Glutamatergic neuron (in vitro differentiated cells): ENCODE results near the gene MBLAC1. TPM values are rescaled to one million over a fixed set of nuclear protein-coding genes. Genes with fewer than 3 reads are reported as not detected.
A peak's percentile ranks its signal among the peaks of the same experiment; 100 is the strongest.

Source experiments
- DNase-seq: peaks from one replicate; pipeline ENCODE4 v3.0.0; 2022
- H3K27ac Mint-ChIP-seq: one replicate; pipeline ENCODE4 v1.8.0; 2020; ENCODE audit warnings: mild to moderate bottlenecking, mixed read lengths, inconsistent platforms; ENCODE audit not compliant: unreplicated experiment
- H3K27me3 Mint-ChIP-seq: one replicate; pipeline ENCODE4 v1.8.0; 2020; ENCODE audit warnings: mild to moderate bottlenecking, moderate library complexity, mixed read lengths, inconsistent platforms; ENCODE audit not compliant: unreplicated experiment
- H3K36me3 Mint-ChIP-seq: one replicate; pipeline ENCODE4 v1.8.0; 2020; ENCODE audit warnings: mild to moderate bottlenecking, mixed read lengths, inconsistent platforms; ENCODE audit not compliant: unreplicated experiment
- H3K4me1 Mint-ChIP-seq: one replicate; pipeline ENCODE4 v1.8.0; 2020; ENCODE audit warnings: mild to moderate bottlenecking, low read depth, mixed read lengths, inconsistent platforms; ENCODE audit not compliant: unreplicated experiment
- H3K4me3 Mint-ChIP-seq: one replicate; pipeline ENCODE4 v1.8.0; 2020; ENCODE audit warnings: mild to moderate bottlenecking, mixed read lengths, inconsistent platforms; ENCODE audit not compliant: unreplicated experiment
- H3K9me3 Mint-ChIP-seq: one replicate; pipeline ENCODE4 v1.8.0; 2020; ENCODE audit warnings: mild to moderate bottlenecking, moderate library complexity, mixed read lengths, inconsistent platforms; ENCODE audit not compliant: unreplicated experiment
- total RNA-seq: library from RNA; stranded (reverse); fragmentation: NEBNext Ultra II Directional; extraction: Animal tissue kit (Norgen Biotek cat#: 25700); gene quantifications from one replicate; pipeline ENCODE4 v1.2.1, GENCODE V29; 2021; ENCODE audit not compliant: unreplicated experiment
- TF ChIP-seq, protein P1 (sequence below): fragments of 200-600 bp; sonication (generic); IDR thresholded peaks from one replicate; pipeline ENCODE4 v1.5.0; 2021; ENCODE audit not compliant: partially characterized antibody, unreplicated experiment

MBLAC1 gene
- total RNA-seq, 1 donor from 2014 or later = 3.3 TPM

DNA sequence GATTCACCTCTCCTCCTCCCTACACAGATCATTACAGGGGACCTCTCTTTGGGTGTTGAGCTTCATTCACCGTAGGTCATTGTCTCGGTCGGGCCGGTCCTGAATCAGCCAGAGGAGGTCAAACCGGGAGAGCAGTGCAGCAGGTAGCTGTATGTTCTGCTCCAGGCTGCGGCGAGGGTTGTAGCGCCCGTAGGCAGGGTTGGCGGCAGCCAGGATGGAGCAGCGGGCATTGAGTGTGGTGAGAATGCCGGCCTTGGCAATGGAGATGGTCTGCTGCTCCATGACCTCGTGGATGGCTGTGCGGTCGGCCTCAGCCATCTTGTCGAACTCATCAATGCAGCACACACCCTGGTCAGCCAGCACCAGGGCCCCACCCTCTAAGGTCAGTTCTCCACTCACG lies 31.1 kb upstream of the MBLAC1 start:
- Mint-ChIP-seq H3K36me3 (peaks cover 23% of the 10 kb centered on the region), H3K4me3 (peak overlapping the region; percentile 49), H3K9me3 (peaks cover 20% of the 10 kb centered on the region), H3K4me1 (peaks cover 43% of the 10 kb centered on the region), H3K27me3 (peaks cover 20% of the 10 kb centered on the region), H3K27ac (no peak overlapping the region)
- no peak for DNase-seq
- TF ChIP-seq, protein P1, sequence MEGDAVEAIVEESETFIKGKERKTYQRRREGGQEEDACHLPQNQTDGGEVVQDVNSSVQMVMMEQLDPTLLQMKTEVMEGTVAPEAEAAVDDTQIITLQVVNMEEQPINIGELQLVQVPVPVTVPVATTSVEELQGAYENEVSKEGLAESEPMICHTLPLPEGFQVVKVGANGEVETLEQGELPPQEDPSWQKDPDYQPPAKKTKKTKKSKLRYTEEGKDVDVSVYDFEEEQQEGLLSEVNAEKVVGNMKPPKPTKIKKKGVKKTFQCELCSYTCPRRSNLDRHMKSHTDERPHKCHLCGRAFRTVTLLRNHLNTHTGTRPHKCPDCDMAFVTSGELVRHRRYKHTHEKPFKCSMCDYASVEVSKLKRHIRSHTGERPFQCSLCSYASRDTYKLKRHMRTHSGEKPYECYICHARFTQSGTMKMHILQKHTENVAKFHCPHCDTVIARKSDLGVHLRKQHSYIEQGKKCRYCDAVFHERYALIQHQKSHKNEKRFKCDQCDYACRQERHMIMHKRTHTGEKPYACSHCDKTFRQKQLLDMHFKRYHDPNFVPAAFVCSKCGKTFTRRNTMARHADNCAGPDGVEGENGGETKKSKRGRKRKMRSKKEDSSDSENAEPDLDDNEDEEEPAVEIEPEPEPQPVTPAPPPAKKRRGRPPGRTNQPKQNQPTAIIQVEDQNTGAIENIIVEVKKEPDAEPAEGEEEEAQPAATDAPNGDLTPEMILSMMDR = no peak

DNA sequence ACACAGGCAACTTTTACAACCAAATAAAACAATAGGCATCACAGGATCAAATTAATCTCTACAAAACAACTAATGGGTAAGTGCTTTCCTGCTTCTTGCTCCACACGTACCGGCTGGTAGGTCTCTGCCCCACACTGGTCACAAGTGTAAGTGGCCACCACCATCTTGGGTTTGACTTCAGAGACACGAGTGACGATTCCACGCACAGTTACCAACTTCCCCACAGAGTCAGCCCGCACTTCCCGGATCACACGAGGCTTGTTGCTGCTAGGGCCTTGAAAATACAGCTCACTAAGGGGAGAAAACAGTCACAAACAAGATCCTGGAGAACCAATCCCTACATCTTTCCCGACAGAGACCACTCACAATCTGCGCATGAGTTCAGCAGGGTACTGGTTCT lies 27.9 kb upstream of the MBLAC1 start:
- Mint-ChIP-seq H3K27ac (peak overlapping the region; percentile 98), H3K4me1 (peaks cover 32% of the 10 kb centered on the region), H3K4me3 (peak overlapping the region; percentile 99)

DNA sequence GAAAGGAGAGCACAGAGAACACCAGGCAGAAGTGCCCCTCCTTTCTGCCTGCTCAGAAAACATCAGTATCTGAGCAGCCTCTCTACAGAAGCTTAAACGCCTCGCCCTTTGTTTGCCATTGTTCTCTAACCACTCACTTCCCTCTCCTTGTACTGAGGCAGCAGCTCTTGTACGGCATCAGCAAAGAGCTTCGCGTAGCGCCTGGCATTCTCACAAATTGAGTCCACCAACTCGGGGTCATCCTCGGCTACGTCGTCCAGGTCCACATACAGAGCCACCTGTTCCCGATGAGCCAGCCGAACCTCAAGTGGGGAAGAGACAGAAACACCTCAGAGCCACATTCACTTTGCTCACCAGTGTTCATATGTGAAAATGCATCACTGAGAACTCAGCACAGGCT lies 27.3 kb upstream of the MBLAC1 start:
- Mint-ChIP-seq H3K27me3 (peaks cover 29% of the 10 kb centered on the region), H3K27ac (peak overlapping the region; percentile 98), H3K4me3 (peak overlapping the region; percentile 99), H3K36me3 (peaks cover 23% of the 10 kb centered on the region), H3K4me1 (peaks cover 32% of the 10 kb centered on the region), H3K9me3 (peaks cover 31% of the 10 kb centered on the region)
- no peak for DNase-seq
- TF ChIP-seq, protein P1 = no peak

More for the DNA sequence above, 27.9 kb upstream of the MBLAC1 start:
- no peak for DNase-seq
- Mint-ChIP-seq H3K36me3 (peaks cover 23% of the 10 kb centered on the region), H3K9me3 (peaks cover 31% of the 10 kb centered on the region), H3K27me3 (peaks cover 28% of the 10 kb centered on the region)
- TF ChIP-seq, protein P1 = no peak

DNA sequence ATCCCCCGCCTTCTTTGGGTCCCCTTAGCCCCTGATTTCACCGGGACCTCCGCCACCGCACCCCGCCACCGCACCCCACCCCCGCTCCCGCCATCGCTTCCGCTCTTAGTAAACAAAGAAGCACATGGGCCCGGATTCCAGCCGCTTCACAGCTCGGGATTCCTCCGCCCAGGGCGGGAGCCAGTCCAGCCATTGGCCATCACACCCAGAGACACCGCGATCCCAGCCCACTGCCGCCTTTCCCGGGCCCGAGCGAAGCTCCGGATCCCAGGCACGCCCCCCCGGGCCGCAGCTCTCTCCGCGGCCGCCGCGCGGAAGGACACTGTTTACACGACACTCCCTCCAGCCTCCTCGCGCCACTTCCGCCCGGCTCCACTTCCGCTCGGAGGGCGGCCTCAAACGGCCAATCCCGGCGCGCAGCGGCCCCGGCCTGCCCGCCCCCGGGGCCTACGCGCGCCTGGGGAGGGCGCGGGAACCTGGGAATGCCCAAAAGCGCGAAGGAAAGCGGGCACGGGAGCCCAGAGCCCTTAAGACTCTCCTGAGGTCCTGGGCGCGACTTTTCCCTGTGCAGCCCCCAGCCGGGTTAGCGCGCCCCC lies 26.2 kb upstream of the MBLAC1 start:
- Mint-ChIP-seq H3K9me3 (peaks cover 31% of the 10 kb centered on the region), H3K36me3 (peaks cover 23% of the 10 kb centered on the region), H3K4me3 (peak overlapping the region; percentile 99), H3K27me3 (peaks cover 29% of the 10 kb centered on the region), H3K4me1 (peaks cover 28% of the 10 kb centered on the region), H3K27ac (peak overlapping the region; percentile 98)
- TF ChIP-seq, protein P1 = no peak
- DNase-seq = peak; percentile 98

DNA sequence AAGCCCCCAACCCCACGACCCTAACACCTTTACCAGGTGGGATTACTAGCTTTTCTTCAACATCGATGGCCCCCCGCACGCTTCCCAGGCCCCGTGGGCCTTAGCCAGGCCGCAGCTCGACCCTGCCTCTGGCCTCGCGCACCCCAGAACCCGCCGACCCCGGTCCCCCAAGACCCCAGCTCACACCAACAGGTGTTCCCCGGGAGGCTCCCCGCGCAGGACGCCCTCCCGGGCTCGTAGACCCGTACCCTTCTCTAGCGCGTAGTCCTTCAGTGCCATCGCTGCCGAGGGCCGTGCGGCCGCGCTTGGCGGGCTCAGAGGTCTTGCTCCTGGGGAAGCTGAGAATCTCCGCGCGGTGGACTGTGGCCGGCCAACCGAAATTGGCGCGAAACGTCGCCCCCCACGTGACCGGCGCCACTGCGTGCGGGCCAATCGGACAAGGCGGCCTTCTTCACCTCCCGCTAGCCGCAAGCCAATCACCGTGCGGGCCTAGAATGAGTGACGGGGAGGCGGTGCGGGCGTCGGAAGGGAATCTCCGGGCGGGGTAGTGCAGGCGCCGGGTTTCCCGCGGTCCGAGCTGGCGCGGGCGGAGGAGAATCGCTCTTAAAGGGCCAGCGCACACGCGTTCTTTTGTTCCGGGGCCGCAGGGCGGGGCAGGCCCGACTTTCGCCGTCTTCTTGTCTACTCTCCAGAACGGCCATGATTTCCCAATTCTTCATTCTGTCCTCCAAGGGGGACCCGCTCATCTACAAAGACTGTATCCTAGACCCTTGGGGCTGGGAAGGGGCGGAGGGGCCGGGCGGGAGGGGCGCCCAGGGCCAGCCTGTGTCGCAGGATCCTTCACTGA lies 25.5 kb upstream of the MBLAC1 start, which contains the start of the genes AP4M1 and MCM7:
AP4M1 (plus strand) TSS at position 628 of the 847 bp plus-strand sequence; CDS start at position 700, 72 bp downstream.
MCM7 (minus strand) TSS at position 382 of the 847 bp plus-strand sequence; CDS start at position 279, 103 bp downstream.
- DNase-seq = peak; percentile 99
- H3K27ac Mint-ChIP-seq = peak within 1 kb of the TSS; percentile 98
- H3K27me3 Mint-ChIP-seq = peaks cover 29% of the 10 kb centered on the region
- H3K9me3 Mint-ChIP-seq = peaks cover 29% of the 10 kb centered on the region
- H3K4me1 Mint-ChIP-seq = peaks cover 28% of the 10 kb centered on the region
- H3K4me3 Mint-ChIP-seq = peak within 1 kb of the TSS; percentile 99
- TF ChIP-seq, protein P1 = peak; percentile 20
- peaks cover 23% of the 10 kb centered on the region for H3K36me3 Mint-ChIP-seq
